Spleen (tissue), 11 donors: Measurements from ENCODE around the gene SELENOP. TPM values are rescaled to one million over a fixed set of nuclear protein-coding genes. Genes with fewer than 3 reads are reported as not detected.

Experiments
- DNase-seq: peaks from one replicate; pipeline ENCODE4 v3.0.0-alpha.2; 2020
- H3K27ac ChIP-seq, 8 donors: fragments of 200-600 bp; sonication (generic) in 7 of 8; 1 replicate in 4 of 8; 2 replicates in 4 of 8; pipeline versions ENCODE4 v1.5.0 to v1.8.0; 2016 to 2021; ENCODE audit warnings: inconsistent platforms in 4 of 8, mild to moderate bottlenecking in 4 of 8, moderate library complexity in 1 of 8
- H3K27me3 ChIP-seq, 7 donors: fragments of 200-600 bp; sonication (generic) in 6 of 7; replicated peaks in 1 of 7; 1 replicate in 4 of 7; 2 replicates in 3 of 7; pipeline versions ENCODE4 v1.5.0 to v1.8.0; 2016 to 2021; ENCODE audit warnings: inconsistent platforms in 3 of 7, mild to moderate bottlenecking in 1 of 7
- H3K36me3 ChIP-seq, 6 donors: fragments of 200-600 bp; sonication (generic) in 5 of 6; 1 replicate in 4 of 6; 2 replicates in 2 of 6; pipeline versions ENCODE4 v1.5.0 to v1.8.0; 2016 to 2021; ENCODE audit warnings: inconsistent platforms in 2 of 6
- H3K4me1 ChIP-seq, 6 donors: fragments of 200-600 bp; sonication (generic) in 5 of 6; 1 replicate in 3 of 6; 2 replicates in 3 of 6; pipeline versions ENCODE4 v1.5.0 to v1.8.0; 2016 to 2021; ENCODE audit warnings: inconsistent platforms in 3 of 6
- H3K4me3 ChIP-seq, 8 donors: fragments of 200-600 bp; sonication (generic) in 7 of 8; 1 replicate in 4 of 8; 2 replicates in 4 of 8; pipeline versions ENCODE4 v1.5.0 to v1.8.0; 2016 to 2021; ENCODE audit warnings: inconsistent platforms in 4 of 8, mild to moderate bottlenecking in 4 of 8, moderate library complexity in 2 of 8
- H3K9me3 ChIP-seq, 8 donors: fragments of 200-600 bp; sonication (generic) in 7 of 8; 1 replicate in 4 of 8; 2 replicates in 4 of 8; pipeline versions ENCODE4 v1.5.0 to v1.8.0; 2016 to 2021; ENCODE audit warnings: inconsistent platforms in 4 of 8
- POLR2A ChIP-seq, 3 donors: fragments of 450-650 bp; IDR thresholded peaks; one replicate each; pipeline ENCODE4 v1.5.1; 2017; ENCODE audit warnings: antibody characterized with exemption in 3 of 3, mild to moderate bottlenecking in 1 of 3
- POLR2AphosphoS5 ChIP-seq, 3 donors: sonication (generic); formaldehyde crosslinking; IDR thresholded peaks; one replicate each; pipeline ENCODE4 v1.5.1; 2017; ENCODE audit warnings: antibody characterized with exemption in 3 of 3
- WGBS, 5 donors: extraction: QIAGEN DNeasy Blood & Tissue Kit in 3 of 5; methylation state at CpG; one replicate each; pipeline versions ENCODE4 v1.1.5 to v1.1.7; 2013 to 2018; 5-methylcytosine and 5-hydroxymethylcytosine counted together
- intact Hi-C: fragments of 100-400 bp; cut with DNase I; formaldehyde crosslinking; loops from one replicate; pipeline ENCODE4 v1.15.0; 2023; ENCODE audit warnings: low total_unique reads
- polyA plus RNA-seq, 3 donors: library from polyadenylated mRNA; stranded (reverse); fragments of 200-250 nt; gene quantifications; one replicate each; pipeline ENCODE4 v1.2.1, GENCODE V29; 2013
- total RNA-seq, 7 donors: library from RNA; depleted of rRNA in 3 of 7; stranded (reverse); fragments of >200 nt in 3 of 7; fragmentation: NEBNext Ultra II Directional in 4 of 7; extraction: Animal tissue kit (Norgen Biotek cat#: 25700) in 4 of 7; gene quantifications; one replicate each; pipeline versions ENCODE4 v1.1.0 to v1.2.1, GENCODE V29; 2016 to 2021
- TF ChIP-seq, protein P1 (sequence below), 11 experiments: fragments of 200-600 bp in 7 of 11; fragments of 450-650 bp in 4 of 11; sonication (generic) in 4 of 11; IDR thresholded peaks in 8 of 11; conservative IDR thresholded peaks in 3 of 11; 1 replicate in 7 of 11; 2 replicates in 4 of 11; pipeline versions ENCODE4 v1.4.0 to v1.8.0; 2016 to 2021; ENCODE audit warnings: antibody characterized with exemption in 11 of 11, inconsistent platforms in 4 of 11, mild to moderate bottlenecking in 1 of 11
- donor health status: healthy with polysubstance abuse.
- donor health status: DM: no; HTN: no; CAD: no; lungs with moderate emphysema.
- donor health status: DM: no; HTN: no; CAD: no.
- donor health status: Bipolar disorder and iron deficiency.
- donor health status: healthy.
- donor health status: DM: no; HTN: no; CAD: no.
- donor health status: DM: yes; HTN: yes; CAD: no.

The SELENOP gene
- total and polyA plus RNA-seq, 10 donors, result 98.7 to 2,596 (median 950) TPM

DNA sequence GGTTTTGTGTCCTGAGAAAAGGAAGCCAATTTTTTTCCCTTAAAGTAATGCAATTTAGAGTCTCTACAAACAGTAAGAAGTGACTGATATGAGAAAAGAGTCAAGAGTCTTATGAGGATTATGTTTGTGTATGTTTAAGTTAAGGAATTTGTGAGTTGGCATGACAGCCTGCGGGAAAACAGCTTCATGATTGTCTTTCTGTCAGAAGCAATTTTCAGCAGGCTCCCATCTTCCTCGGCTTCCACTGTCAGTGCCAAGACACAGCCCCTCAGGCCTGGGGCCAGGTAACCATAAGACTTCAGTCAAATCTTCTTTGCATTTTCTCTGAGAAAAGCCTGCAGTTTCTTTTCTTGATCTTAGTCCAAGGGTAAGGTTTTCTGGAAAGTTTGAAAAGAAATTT, 17.0 kb upstream of the SELENOP start:
- 73 to 94% (median 92%) methylated on average over 2 of the region's 2 CpGs for WGBS, 5 donors
- Histone ChIP-seq H3K27ac (no peak overlapping the region), H3K9me3 (no peaks in the 10 kb centered on the region), H3K36me3 (no peaks in the 10 kb centered on the region), H3K4me1 (peaks cover 0 to 4% (median 0%) of the 10 kb centered on the region in 6 donors), H3K4me3 (no peak overlapping the region), H3K27me3 (no peaks in the 10 kb centered on the region)
- no peak for DNase-seq
- TF ChIP-seq, protein P1, sequence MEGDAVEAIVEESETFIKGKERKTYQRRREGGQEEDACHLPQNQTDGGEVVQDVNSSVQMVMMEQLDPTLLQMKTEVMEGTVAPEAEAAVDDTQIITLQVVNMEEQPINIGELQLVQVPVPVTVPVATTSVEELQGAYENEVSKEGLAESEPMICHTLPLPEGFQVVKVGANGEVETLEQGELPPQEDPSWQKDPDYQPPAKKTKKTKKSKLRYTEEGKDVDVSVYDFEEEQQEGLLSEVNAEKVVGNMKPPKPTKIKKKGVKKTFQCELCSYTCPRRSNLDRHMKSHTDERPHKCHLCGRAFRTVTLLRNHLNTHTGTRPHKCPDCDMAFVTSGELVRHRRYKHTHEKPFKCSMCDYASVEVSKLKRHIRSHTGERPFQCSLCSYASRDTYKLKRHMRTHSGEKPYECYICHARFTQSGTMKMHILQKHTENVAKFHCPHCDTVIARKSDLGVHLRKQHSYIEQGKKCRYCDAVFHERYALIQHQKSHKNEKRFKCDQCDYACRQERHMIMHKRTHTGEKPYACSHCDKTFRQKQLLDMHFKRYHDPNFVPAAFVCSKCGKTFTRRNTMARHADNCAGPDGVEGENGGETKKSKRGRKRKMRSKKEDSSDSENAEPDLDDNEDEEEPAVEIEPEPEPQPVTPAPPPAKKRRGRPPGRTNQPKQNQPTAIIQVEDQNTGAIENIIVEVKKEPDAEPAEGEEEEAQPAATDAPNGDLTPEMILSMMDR (IDR thresholded peaks at IDR 0.05 in 8 of 11, conservative IDR thresholded peaks at IDR 0.05 in 3 of 11), result no peak
- TF ChIP-seq POLR2A (IDR thresholded peaks at IDR 0.05) (no peak), POLR2AphosphoS5 (IDR thresholded peaks at IDR 0.05) (no peak)
- intact Hi-C loops, result no loop called here

DNA sequence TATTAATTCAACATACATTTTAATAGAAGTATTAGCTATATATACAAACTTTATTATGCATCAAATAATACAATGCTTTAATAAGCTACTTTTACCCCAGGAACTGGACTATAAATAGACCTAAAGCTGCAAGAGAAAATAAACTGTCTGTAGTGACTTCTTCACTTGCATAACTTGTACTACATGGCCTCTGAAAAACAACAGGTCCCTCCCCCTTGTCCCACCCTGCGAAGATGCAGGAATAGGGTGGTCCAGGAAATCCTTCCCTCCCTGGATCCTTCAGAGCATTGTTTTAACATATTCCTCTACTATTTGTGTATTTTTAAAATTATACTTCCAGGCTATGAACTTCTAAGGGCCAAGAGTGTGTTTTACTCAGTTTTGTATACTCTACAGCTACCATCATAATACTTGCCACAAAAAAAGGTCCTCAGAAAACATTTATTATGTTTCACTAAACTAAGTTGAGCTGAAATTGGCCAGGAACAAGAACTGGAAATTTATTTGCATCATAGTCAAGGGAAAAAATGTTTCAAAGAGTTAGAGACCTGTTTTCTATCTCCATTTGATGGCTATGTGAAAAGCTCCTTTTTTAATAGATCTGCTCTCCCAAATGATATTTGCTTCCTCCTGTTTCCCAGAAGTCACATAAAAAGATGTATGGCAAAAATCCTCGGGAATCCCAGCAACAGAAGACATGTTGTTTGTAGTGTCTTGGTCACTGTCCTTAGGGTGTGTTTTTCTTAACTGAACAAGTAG, 15.2 kb upstream of the SELENOP start:
- WGBS, 5 donors, result 58 to 93% (median 74%) methylated on average over 2 of the region's 2 CpGs
- Histone ChIP-seq H3K36me3 (no peaks in the 10 kb centered on the region), H3K4me3 (no peak overlapping the region), H3K27me3 (no peaks in the 10 kb centered on the region), H3K9me3 (no peaks in the 10 kb centered on the region), H3K4me1 (peaks cover 0 to 4% (median 0%) of the 10 kb centered on the region in 6 donors), H3K27ac (no peak overlapping the region)
- intact Hi-C loops, result no loop called here
- no peak for DNase-seq
- TF ChIP-seq POLR2AphosphoS5 (IDR thresholded peaks at IDR 0.05) (no peak), POLR2A (IDR thresholded peaks at IDR 0.05) (no peak)
- TF ChIP-seq, protein P1 (IDR thresholded peaks at IDR 0.05 in 8 of 11, conservative IDR thresholded peaks at IDR 0.05 in 3 of 11), result no peak

DNA sequence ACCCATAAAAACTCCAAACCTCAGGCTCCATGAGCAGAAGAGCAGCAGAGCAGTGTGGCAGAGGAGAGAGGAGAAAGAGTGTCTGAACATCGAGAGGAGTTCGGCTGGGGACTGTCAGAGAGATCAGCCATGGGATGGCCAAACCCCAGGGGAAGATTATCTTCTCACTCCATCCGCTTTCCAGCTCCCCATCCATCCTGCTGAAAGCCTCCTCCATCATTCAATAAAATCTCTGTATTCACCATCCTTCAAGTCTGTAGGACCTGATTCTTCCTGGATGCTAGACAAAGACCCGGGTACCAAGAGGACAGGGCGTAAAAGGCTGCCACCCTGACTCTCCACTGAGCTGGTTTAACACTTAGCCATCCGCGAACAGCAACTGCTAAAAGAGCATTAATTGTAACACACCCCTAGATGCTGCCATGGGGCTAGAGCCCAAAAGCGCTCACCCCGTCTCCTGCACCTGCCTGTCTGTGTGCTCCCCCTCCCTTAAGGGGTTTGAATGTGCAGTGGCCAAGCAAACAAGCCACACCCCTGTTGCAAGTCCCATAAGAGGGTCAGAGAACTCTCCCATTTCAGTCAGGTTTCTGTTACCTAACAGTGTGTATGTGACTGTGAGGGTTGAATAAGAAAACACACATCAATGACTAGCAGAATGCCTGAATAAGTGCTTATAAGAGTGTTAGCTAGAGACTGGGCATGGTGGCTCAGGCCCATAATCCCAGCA, 13.9 kb upstream of the SELENOP start:
- Histone ChIP-seq H3K27ac (no peak overlapping the region), H3K27me3 (no peaks in the 10 kb centered on the region)

More for the DNA sequence above, 13.9 kb upstream of the SELENOP start:
- 84 to 93% (median 87%) methylated on average over 9 of the region's 9 CpGs for WGBS, 5 donors
- Histone ChIP-seq H3K4me1 (peaks cover 0 to 4% (median 0%) of the 10 kb centered on the region in 6 donors), H3K9me3 (no peaks in the 10 kb centered on the region), H3K4me3 (no peak overlapping the region), H3K36me3 (no peaks in the 10 kb centered on the region)
- TF ChIP-seq POLR2AphosphoS5 (IDR thresholded peaks at IDR 0.05), result no peak
- TF ChIP-seq, protein P1 (IDR thresholded peaks at IDR 0.05 in 8 of 11, conservative IDR thresholded peaks at IDR 0.05 in 3 of 11), result no peak
- TF ChIP-seq POLR2A (IDR thresholded peaks at IDR 0.05), result no peak
- intact Hi-C loops, result no loop called here
- DNase-seq, result no peak
